ENCODE data around the gene SLC10A6.

DNA sequence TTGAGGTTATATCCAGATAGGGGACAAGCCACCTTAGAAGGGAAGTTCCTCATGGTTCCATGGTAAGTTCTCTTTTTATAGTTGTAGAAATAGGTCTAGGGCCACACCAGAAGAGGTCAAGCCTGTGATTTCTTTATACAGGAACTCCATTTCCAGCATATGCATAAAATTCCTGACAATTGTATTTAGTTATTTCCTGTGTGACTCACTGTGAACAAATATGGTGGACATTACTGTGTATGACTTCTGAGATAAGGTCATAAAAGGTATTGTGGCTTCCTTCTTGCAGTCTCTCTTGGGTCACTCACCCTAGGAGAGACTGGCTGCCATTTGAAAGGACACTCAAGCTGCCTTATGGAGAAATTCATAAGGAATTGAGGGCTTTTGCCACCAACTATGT is 45.3 kb upstream of the SLC10A6 start:
- TF ChIP-seq YY1 (IDR thresholded peaks at IDR 0.05; ENCODE audit: low read depth) (no peak), EP300 (IDR thresholded peaks at IDR 0.05; ENCODE audit: borderline replicate concordance) (no peak), CEBPB (IDR thresholded peaks at IDR 0.05) (no peak)

Data from Ishikawa (cell line).